Peyer's patch (tissue), 4 donors: ENCODE data around the gene NOS1.
"Not testable (repeated sequence)": the region's sequence is repeated elsewhere in the genome, so short reads cannot be mapped to it uniquely, and the experiment has no call there.

Experiments used
- CTCF ChIP-seq, 6 experiments: fragments of 450-650 bp in 4 of 6; fragments of 200-600 bp in 2 of 6; sonication (generic) in 1 of 6; IDR thresholded peaks; one replicate each; pipeline ENCODE4 v1.5.1; 2017 to 2019; ENCODE audit warnings: antibody characterized with exemption in 6 of 6, mild to moderate bottlenecking in 3 of 6, moderate library complexity in 1 of 6
- POLR2A ChIP-seq, 2 donors: fragments of 450-650 bp; IDR thresholded peaks; one replicate each; pipeline ENCODE4 v1.5.1; 2017; ENCODE audit warnings: antibody characterized with exemption in 2 of 2, mild to moderate bottlenecking in 2 of 2, moderate library complexity in 2 of 2

DNA sequence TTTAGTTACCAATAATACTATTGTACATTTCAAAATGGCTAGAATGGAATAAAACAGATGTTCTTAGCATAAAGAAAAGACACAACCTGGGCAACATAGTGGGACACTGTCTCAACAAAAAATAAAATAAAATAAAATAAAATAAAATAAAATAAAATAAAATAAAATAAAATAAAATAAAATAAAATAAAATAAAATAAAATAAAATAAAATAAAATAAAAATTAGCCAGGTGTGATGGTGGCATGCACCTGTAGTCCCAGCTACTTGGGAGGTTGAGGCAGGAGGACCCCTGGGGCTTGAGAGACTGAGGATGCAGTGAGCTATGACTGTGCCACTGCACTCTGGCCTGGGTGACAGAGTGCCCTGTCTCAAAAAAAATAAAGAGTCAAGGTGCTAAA is 37.1 kb upstream of the NOS1 start:
- not testable (repeated sequence) for TF ChIP-seq CTCF, POLR2A (IDR thresholded peaks at IDR 0.05)
